GM19193 (cell line): Measurements from ENCODE around the gene TVP23C.

Experiments used
- POLR2A ChIP-seq: IDR thresholded peaks from 4 replicates; pipeline ENCODE4 v1.6.1; 2011; ENCODE audit not compliant: insufficient read depth, insufficient read length; ENCODE audit errors: extremely low read depth

TVP23C gene

GRCh38 chr17:15478845-15479244 is 84.4 kb downstream of the TVP23C start:
- TF ChIP-seq POLR2A, result no peak

- TF ChIP-seq POLR2A, result no peak
Observed at GRCh38 chr17:15475631-15476354, 87.5 kb downstream of the TVP23C start.

- TF ChIP-seq POLR2A, result no peak
Observed at GRCh38 chr17:15472891-15473290, 90.4 kb downstream of the TVP23C start.

GRCh38 chr17:15470536-15470935 is 92.7 kb downstream of the TVP23C start:
- TF ChIP-seq POLR2A, result no peak

- no peak for TF ChIP-seq POLR2A
Observed at GRCh38 chr17:15469260-15469659, 94.0 kb downstream of the TVP23C start.

- TF ChIP-seq POLR2A, result no peak
Observed at GRCh38 chr17:15468126-15468525, 95.2 kb downstream of the TVP23C start.

GRCh38 chr17:15467592-15467991 is 95.7 kb downstream of the TVP23C start, which contains the start of gene CDRT4:
Gene CDRT4, minus strand, starts transcription at chr17:15467621. Its CDS starts 27,383 bp downstream, at chr17:15440238.
- no peak for TF ChIP-seq POLR2A

GRCh38 chr17:15466131-15466530 is 97.2 kb downstream of the TVP23C start:
- TF ChIP-seq POLR2A, result no peak

- TF ChIP-seq POLR2A, result no peak
Observed at GRCh38 chr17:15465045-15465701, 98.1 kb downstream of the TVP23C start.

GRCh38 chr17:15464231-15464985 is 98.9 kb downstream of the TVP23C start:
- TF ChIP-seq POLR2A, result no peak

- no peak for TF ChIP-seq POLR2A
Observed at GRCh38 chr17:15462976-15463772, 100.1 kb downstream of the TVP23C start.

GRCh38 chr17:15457723-15458094 is 105.6 kb downstream of the TVP23C start:
- TF ChIP-seq POLR2A, result no peak

GRCh38 chr17:15456972-15457722 is 106.1 kb downstream of the TVP23C start:
- no peak for TF ChIP-seq POLR2A

- TF ChIP-seq POLR2A, result no peak
Observed at GRCh38 chr17:15456496-15456895, 106.8 kb downstream of the TVP23C start.
